ENCODE results near the gene RNF213.

GRCh38 chr17:80328634-80329380 is 68.2 kb downstream of the RNF213 start:
- TF ChIP-seq, protein P1, sequence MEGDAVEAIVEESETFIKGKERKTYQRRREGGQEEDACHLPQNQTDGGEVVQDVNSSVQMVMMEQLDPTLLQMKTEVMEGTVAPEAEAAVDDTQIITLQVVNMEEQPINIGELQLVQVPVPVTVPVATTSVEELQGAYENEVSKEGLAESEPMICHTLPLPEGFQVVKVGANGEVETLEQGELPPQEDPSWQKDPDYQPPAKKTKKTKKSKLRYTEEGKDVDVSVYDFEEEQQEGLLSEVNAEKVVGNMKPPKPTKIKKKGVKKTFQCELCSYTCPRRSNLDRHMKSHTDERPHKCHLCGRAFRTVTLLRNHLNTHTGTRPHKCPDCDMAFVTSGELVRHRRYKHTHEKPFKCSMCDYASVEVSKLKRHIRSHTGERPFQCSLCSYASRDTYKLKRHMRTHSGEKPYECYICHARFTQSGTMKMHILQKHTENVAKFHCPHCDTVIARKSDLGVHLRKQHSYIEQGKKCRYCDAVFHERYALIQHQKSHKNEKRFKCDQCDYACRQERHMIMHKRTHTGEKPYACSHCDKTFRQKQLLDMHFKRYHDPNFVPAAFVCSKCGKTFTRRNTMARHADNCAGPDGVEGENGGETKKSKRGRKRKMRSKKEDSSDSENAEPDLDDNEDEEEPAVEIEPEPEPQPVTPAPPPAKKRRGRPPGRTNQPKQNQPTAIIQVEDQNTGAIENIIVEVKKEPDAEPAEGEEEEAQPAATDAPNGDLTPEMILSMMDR (IDR thresholded peaks at IDR 0.05) = no peak
- TF ChIP-seq POLR2A (IDR thresholded peaks at IDR 0.05) = no peak
